HG02943 (cell line): ENCODE data around the gene ADCY4.

Source experiments
- ATAC-seq: cut with Tn5 transposase; IDR thresholded peaks from one replicate; pipeline ENCODE4 v1.9.1; 2021; ENCODE audit warnings: mild to moderate bottlenecking, low read depth, moderate library complexity; ENCODE audit not compliant: unreplicated experiment

ADCY4 gene

GRCh38 chr14:24279301-24280186 is 55.3 kb downstream of the ADCY4 start:
- ATAC-seq = no peak

DNA sequence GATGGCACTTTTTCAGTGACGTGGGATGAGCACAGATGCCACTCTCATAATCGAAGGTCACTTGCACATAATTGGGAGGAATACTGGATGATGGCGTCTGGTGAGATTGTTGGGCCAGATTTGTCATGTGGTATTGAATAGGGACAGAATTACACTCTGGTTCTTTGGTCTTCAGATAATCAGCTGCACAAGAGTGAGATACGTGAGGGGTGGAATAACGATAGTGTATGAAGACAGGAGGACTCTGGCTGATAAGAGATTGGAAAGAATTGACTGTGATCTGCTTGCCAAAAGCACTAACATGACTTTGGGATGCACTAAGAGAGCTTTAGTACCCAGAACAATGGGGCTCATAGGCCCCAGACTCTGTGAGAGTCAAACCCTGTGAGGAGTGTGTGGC is 56.4 kb downstream of the ADCY4 start:
- no peak for ATAC-seq

GRCh38 chr14:24277606-24278321 is 57.1 kb downstream of the ADCY4 start:
- ATAC-seq = no peak

DNA sequence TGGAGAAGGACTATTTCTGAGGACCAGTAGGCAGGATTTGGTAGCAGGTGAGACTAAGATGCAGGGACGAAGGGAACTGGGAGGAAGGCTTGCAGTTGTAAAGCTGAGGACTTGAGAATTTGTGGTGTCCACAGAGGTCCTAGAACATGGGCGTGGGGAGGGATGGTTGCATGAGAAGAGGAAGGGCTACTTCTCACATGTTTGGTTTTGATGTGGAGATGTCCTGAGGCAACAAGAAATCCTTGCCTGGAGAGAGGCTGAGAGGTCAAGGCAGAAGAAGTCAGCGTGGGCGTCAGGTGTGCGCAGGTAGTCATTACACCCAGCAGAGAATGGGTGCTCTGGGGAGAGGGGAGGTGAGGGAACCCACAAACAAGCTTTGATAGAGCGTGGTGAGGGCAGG is 57.8 kb downstream of the ADCY4 start:
- ATAC-seq = no peak

DNA sequence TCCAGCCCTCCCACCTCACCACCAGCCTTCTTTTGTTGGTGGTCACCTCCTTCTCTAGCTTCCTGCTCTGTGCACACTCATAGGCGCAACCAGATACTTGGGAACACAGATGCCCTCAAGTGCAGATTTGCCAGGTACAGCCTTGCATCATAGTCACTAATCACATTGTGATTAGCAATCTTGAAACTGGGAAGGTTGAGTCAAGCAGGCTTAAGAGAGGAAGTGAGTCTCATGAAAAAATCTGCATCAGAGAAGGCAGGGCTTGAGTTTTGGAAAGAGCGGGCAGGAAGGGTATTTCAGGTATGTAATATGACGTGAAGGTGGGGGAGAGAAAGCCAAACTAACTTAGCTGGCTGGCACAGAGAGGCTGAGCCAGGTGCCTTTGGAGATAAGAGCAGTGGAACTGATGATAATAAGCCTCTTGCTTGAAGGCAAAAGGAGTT is 60.7 kb downstream of the ADCY4 start:
- no peak for ATAC-seq

DNA sequence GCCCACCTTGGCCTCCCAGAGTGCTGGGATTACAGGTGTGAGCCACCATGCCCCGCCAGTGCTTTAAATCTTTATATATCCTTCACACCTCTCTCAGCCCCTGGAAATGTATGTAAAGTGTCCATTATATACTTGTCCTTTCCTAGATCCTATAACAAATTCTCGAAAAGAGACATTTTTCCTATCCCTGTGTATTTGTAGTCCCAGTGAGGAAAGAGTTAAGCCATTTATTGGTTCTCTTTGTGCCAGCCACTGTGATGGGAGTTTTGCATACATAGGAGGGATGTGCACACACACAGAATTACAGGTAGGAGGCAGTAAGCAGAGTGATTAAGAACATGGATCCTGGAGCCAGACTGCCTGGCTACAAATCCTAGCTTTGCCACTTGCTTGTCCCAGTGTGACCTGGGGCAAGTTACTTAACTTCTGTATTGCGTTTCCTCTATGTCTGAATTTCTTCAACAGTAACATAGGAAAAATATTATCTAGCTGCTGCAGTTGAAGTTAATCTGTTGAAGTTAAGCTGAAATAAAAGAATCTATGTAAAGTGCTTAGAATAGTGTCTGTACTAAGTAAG is 61.4 kb downstream of the ADCY4 start:
- ATAC-seq = no peak

DNA sequence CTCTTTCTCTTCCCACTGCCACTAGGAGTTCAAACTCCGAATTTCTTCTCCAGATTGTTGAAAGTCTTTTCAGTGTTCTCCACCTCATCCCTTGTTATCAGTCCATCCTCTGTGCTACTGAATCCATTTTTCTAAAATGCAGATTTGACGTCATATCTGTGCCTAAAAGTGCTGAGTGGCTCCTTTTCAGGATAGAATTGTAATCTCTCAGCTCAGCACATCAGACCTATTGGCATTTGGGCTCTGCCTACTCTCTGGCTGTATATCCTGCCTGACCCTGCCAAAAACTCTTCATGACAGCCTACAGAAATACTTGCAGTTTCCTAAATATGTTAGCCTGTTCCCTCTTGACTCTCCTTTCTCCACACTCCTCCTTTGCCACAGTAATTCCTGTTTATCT is 62.4 kb downstream of the ADCY4 start:
- no peak for ATAC-seq

DNA sequence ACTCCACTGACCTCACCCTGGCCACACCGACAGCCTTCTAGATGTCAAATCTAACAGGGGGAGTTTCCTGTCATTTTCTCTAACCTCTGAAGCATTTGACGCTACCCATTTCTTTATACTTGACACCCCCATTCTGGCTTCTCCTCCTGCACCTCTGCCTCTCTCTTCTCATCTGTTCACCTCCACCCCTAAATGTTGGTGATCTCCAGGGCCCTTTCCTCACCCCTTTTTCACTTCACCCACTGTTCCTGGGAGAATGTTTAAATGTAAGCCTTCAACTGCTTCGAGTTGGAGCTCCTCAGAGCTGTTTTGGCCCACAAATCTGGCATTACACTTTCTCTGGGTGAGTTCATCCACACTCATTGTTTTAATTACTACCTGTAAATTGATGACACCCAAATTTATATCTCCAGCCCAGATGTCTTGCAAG is 63.0 kb downstream of the ADCY4 start:
- ATAC-seq = no peak

DNA sequence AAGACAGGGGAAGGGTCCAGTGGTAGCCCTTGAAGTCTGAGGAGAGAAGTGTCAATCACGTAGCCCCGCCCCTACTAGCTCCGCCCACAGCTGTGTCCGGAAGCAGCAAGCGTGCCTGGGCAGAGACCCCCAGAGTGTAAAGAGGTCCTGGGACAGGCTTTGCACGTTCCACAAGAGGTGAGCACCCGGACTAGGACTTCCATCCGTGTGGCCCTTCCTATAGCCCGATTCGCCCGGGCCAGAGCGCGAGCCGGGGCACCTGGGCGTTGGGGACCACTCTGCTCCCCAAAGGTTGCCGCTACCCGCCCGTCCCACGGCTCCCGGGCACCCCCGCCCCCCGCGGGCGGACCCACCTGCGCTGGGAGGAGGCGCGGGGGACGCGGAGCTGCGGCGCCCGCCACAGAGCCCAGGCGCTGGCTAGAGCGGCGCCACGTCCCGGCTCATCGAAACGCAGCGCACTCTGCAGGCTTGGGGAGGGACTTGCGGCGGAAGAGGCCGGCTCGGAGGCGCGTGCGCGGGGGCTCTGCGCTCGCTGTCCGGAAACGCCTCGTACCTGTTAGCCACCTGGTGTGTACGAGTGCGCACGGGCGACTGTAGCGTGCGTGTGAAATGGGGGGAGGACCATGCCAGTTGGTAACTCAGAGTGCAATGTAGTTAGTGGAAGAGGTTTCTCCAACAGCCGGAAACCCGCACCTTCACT is 63.6 kb downstream of the ADCY4 start, which contains the start of gene RABGGTA:
Gene RABGGTA (minus strand): TSS at position 464 of the 700 bp plus-strand sequence. CDS start 482 bp downstream, outside the sequence.
- peak; percentile 75 for ATAC-seq

GRCh38 chr14:24270537-24271133 is 64.2 kb downstream of the ADCY4 start:
- no peak for ATAC-seq

DNA sequence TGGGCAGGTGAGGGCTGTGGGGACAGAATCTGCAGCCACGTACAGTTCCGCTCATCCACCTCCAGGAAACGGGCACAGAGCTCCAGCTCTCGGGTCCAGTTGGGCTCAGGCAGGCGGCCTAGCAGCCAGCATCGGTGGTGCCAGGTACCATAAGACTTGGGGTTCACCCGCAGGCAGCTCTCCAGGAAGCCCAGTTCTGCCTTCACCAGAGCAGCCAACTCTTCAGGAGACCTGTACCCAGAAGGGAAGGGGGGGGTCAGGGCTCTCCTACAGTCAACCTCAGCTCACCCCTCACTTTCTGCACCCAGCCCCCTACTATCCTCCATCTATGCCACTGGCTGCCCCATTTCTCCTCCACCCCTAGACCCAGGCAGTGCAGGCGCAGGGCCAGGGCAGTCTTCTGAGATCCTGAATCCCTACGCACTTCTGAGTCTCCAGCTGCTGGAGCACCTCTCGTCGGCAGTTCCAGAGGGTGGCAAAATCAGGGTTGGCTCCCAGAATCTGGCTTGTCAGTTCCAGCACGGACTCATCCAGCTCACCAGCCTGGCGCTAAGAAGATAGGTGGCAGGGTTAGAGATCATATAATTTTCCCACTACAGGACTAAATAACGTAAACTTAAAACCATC is 64.8 kb downstream of the ADCY4 start:
- no peak for ATAC-seq

DNA sequence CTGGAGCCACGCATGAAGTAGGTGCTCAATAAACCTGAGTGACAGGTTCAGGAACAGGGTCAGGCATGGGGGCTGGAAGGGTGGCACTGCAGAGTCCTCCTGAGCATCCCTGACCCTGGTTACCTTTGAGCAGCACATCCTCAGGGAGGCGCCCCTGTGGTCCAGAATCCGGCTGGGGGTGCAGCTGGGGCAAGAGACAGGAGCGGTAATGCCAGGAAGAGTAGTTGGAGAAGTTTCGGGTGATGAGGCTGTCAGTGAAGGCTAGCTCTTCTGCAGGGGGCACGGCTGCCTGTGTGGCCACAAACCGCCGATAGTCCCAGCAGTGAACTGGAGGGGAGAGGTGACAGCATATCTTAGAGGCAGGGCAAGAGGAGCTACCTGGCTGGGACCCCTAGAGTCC is 65.5 kb downstream of the ADCY4 start:
- no peak for ATAC-seq
